Measurements from ENCODE around the gene PFKP.
"Not testable (repeated sequence)": the region's sequence is repeated elsewhere in the genome, so short reads cannot be mapped to it uniquely, and the experiment has no call there.

Gene PFKP

DNA sequence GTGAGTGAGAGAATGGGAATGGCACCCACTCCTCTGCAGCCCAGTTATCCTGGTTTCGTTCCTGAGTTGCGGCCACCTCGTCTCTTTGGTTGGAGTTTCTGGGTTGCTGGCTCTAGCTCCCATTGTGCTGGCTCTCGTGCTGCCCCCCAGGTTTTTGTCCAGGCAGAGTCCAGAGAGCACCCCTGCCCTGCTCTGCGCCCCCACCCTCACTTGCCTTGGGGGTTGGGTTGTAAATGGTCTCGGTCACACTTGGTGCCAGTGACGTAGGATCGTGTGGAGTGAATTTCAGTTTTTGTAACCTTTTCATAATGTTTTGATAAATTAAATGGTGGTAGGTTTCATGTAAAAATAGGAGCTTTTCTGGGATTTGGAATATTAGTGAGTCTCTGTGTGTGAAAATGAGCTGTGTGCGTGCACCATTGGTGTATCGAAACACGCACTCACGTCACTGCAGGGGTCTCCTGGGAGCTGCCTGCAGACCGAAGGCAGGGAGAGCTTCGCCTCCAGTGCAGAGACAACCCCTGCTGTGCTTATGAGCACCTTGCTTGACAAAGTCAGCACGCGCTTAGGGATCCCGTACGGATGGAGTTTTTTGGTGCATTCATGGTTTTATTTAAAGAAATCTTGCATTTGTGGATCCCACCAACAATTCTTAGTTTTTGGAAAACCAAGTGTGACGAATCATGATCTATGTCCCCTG is 32.9 kb downstream of the PFKP start:
- DNase-seq: no peak

DNA sequence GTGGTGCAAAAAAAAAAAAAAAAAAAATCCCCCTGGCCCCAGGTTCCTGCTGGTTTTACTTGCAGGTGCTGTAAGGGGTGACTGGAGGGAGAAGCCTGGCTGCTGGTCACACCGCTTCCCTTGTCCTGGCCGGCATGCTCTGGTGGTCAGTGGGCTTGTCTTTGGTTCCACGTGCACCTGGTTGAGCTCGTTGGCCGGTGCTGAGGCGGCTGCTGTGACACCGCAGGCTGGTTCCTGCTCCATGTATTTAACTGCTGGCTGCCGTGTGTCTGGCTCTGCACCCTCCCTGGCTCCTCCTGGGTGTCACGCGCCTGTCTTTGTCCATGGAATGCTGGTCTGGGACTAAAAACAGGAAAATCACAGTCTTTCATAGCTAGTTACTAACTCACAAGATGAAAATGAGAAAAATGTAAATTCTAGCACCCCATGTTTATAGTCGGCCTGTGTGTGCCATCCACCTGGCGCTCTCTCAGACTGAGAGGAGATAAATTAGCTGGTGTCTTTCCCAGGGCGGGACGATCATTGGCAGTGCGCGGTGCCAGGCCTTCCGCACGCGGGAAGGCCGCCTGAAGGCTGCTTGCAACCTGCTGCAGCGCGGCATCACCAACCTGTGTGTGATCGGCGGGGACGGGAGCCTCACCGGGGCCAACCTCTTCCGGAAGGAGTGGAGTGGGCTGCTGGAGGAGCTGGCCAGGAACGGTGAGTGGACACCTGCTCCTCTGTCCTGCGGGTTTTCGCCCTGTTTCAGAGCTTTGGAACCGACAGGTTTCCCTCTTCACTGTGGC is 33.7 kb downstream of the PFKP start:
- no peak for DNase-seq

DNA sequence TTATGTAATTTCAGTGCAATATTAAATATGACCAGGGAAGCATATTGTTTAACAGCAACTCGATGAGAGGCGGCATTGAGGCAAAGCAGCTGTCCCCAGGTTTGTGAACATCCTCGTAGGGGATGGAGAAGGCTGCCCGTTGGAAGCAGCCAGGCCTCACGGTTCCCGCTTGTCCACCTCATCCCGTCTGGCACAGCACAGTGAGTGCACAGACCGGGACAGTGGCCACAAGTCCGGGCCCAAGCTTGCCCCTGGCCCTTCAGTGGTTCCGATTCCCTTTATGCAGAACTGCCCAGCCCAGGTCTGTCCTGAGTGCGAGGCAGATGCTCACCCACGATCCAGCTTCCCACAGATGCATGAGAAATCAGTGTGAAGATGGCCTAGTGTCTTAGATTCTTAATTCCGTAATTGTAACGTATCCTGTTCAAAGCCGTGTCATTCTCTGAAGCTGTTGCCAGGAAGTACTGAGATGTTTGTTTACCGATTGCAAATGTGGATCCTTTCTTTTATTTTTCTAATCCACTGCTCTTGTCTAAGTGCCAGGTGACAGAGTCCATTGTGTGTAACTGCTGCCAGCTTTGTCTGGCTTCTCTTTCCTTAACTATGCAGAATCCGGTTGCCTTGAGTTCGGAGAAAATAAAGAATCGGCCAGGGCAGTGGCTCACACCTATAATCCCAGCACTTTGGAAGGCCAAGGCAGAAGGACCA is 35.5 kb downstream of the PFKP start:
- DNase-seq: no peak

DNA sequence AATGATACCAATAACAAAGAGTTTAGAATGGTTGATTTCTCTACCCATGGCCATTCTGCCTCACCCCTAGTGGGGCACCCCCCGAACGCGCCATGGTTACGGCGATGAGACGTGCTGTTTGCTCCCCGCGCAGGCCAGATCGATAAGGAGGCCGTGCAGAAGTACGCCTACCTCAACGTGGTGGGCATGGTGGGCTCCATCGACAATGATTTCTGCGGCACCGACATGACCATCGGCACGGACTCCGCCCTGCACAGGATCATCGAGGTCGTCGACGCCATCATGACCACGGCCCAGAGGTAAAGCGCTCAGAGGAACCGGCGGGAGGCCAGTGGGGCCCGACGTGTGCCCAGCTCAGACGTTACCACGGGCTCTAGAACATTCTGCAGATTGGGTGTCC is 36.3 kb downstream of the PFKP start:
- DNase-seq: no peak

DNA sequence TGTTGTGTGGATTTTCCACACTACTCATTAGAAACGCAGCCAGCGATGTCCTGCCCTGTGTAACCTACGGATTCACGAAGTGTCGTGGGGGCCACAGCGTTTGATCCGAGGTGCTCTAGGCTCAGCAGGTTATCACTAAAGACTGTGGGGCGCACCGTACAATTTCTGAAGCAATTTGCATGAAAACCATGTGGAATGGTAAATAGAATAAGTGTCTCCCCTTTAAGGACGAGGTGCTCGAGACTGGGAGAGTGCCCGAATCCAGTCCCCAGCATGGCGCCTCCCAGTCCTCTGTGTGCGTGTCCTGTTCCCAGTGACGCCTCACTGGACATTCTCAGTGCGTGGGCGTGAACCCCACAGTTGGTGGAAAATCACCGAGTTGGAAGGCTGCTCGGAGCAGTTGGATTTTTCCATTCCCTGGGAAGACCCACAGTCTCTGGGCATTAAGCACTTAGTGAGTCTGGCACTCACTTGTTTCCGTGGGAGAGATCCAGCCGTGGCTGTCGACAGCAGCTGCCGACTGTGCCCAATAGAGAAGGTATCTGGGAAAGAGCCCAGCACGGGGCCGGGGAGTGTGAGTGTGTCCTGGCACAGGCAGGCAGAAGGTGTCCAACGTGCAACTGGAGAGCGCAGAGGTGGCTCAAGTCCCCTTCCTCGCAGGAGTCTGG is 37.0 kb downstream of the PFKP start:
- DNase-seq: no peak

DNA sequence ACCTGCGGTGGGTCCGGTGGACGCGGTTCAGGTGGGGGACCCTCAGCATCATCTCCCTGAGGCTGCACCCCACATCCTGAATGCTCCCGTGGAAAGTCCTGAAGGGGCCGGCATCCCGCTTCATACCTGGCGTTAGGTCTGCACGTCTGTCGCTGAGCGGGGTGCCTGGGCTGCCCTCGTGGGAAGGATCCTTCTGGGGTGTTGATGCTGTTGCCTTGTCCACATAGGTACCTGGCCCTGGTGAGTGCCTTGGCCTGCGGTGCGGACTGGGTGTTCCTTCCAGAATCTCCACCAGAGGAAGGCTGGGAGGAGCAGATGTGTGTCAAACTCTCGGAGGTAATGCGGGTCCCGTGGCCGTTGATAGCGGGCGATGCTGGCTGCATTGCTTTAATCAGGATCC is 37.8 kb downstream of the PFKP start:
- no peak for DNase-seq

DNA sequence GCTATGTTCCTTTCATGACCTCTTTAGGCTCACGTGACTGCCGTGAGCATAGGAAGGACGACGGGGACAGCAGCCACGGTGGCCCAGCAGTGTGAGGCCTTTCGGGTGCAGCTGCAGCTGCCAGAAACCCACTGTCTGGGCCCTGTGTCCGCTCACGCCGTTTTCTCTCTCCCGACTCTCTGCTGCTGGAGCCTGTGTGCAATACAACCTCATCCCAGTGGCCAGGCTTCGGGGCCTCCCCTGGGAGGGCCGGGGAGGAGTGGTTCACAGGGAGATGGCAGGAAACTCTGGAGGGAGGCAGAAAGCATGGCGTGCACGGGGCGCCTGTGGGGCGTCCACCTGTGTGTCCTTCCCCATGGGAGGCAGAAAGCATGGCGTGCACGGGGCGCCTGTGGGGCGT is 38.6 kb downstream of the PFKP start:
- no peak for DNase-seq

DNA sequence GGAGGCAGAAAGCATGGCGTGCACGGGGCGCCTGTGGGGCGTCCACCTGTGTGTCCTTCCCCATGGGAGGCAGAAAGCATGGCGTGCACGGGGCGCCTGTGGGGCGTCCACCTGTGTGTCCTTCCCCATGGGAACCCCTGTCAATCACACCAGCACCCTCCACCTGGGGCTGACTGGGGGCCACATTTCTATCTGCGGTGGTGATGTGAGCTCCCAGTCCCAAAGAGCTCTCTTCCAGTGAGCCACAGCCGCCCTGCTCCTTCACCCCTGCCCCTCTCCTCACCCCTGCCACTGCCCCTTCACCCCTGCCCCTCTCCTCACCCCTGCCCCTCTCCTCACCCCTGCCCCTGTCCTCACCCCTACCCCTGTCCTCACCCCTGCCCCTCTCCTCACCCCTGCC is 39.0 kb downstream of the PFKP start:
- DNase-seq: not testable (repeated sequence)

DNA sequence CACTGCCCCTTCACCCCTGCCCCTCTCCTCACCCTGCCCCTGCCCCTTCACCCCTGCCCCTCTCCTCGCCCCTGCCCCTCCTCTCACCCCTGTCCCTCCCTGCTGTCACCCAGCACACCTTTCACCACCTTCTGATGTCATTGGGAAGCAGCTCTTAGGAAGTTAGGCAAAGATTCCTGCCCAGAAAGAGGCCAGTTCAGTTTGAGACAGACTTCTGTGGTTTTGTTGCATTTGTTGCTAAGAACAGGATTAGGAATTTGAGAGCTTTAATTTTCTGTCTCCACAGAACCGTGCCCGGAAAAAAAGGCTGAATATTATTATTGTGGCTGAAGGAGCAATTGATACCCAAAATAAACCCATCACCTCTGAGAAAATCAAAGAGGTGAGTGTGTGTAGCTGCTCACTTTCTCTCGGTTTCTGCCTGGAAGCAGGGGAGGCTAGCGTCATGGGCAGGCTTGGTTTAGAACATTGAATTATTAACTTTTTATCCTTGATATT is 39.6 kb downstream of the PFKP start:
- DNase-seq: no peak

DNA sequence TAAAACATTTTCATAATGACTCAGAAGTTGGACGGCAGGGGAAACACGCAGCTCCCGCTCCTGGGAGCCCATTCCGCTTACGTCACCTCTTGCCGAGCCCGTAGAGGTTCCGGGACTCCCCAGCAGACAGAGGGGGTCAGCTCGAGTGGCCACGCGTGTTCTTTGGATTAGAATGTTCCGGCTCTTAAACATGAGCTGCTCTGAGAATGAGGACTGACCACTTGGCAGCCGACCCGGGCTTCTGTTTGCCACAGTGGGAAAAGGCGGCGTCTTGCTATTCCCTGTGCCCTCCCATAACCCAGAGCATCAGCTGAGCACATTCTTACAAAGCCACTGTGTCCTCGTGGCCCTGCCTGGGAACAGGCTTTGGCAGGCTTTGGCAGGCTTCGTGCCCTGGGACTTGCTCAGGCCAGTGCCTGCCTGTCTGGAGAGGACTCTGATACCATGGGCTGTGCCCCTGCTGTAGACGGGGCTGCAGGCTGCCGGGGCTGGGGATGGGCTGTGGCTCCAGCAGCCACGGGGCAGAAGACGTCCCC is 40.1 kb downstream of the PFKP start:
- DNase-seq: no peak

DNA sequence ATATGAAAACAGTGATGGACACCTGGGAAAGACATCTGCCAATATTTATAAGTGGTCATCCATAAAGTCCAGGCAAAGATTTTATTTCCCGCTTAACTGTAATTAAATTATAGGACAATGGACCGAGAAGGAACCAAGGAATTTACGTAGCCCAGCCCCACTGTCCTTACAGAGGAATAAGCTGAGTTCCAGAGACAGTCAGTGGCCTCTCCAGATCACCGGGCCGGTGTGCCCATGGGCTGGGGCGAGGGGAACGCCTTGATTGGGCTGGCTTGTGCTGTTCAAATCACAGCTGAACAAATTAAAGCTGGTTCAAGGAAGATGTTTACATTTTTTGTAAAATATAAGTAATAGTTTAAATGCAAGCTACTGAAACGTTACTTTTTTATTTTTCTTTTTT is 40.7 kb downstream of the PFKP start:
- no peak for DNase-seq

DNA sequence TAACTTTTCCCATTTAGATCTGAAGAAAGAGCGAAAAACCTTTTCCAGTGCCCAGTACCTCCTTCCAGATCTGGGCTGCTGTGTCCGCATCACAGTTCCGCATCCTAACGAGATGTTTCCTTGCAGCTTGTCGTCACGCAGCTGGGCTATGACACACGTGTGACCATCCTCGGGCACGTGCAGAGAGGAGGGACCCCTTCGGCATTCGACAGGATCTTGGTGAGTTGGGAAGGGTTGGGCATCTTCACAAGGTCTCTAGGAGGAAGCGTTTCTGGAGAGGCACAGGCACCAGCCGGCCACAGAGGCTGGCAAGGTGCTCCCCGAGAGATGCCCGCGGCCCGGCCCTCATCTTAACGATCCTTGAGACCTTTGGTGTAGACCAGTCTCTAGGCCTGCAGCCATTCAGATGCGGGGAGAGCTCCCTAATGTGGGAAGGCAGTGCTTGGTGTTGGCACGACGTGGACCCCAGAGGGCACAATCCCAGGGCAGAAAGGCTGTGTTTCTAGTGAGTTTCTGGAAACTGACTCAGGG is 41.3 kb downstream of the PFKP start:
- no peak for DNase-seq

DNA sequence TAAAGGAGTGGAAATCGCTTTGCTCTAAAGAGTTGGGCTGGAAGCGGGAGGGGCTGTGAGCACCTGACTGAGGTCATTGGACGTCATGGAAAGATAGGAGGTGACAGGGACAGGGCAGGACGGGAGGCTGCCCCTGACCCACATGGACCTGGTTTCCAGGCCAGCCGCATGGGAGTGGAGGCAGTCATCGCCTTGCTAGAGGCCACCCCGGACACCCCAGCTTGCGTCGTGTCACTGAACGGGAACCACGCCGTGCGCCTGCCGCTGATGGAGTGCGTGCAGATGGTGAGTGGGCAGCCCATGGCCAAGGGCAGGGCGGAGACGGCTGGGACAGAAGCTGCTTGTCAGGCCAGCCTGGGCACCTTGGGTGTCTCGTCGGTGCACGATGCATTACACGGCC is 41.8 kb downstream of the PFKP start:
- DNase-seq: no peak

DNA sequence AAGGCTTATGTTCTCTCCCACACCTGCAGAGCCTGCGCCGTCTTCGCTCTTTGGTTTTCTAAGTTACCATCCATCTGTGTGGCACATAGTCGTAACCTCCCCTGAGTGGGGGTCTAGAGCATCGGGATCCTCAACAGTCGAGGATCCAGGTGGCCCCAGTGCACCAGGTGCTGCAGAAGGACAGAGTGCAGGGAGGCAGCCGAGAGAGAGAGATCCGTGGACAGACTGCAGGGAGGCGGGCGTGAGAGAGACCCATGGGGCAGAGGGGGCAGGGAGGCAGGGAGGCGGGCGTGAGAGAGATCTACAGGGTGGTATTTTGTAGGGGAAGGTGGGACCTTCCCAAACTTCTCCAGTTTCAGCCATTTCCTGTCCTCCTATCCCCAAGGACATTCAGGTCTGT is 42.3 kb downstream of the PFKP start:
- DNase-seq: no peak

DNA sequence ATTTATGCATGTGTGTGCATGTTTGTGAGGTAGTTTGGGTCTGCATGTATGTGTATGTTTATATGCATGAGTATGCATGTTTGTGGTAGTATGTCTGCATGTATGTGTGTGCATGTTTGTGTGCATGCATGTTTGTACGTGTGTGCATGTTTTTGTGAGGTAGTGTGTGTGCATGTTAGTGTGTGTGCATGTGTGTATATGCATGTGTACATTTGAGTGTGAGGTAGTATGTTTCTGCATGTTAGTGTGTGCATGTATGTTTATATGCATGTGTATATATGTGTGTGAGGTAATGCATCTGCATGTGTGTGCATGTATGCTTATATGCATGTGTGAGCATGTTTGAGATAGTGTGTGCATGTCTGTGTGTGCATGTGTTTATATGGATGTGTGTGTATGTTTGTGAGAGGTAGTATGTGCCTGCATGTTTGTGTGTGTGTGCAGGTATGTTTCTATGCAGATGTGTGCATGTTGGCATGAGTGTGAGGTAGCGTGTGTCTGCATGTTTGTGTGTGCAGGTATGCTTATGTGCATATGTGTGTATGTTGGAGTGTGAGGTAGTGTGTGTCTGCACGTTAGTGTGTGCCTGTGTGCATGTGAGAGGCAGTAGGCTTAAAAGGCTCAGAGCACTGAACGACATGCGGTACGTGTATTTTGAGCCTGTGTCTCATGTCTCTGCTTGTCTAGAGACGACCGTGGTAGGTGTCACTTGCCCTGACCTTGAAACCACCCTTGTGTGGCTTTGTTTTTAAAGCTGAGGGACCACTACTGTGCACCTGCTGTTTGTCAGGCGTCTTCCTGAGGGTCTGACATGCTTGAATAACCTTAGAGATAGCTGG is 43.7 kb downstream of the PFKP start:
- DNase-seq: no peak

DNA sequence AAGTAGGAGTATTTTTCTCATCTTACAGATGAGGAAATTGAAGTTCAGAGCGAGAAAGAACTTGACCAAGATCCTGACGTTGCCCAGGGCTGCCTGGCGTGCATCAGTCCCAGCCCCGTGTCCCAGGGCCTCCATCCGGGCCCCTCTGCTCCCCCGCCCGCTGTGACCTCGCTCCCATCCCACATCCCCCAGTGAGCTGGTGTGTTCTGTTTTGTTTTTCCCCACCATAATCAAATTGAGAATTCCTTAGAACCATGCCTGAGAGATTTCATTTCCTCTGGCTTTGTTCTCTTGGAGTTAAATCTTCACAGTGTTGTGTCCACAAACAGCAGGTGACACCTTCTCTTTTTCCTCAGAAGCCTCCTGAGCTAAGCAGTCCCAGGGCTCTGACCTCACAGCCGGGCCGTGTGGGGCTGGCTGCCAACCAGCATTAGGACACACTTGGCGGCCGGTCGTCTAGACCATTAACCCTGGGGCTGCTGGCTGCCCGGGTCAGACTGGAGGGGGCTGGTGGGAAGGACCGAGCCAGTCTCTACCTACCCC is 44.3 kb downstream of the PFKP start:
- no peak for DNase-seq

DNA sequence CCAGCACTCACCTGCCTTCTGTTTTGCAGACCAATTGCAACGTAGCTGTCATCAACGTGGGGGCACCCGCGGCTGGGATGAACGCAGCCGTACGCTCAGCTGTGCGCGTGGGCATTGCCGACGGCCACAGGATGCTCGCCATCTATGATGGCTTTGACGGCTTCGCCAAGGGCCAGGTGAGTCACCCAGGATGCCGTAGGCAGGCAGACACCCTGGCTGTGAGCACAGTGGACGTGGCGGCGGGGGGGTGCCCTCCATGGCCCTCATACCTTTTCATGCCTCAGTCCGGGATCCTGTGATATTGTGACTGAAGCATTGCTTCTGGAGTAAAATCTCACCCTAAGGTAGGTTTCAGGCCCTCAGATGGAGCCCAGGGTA is 46.0 kb downstream of the PFKP start:
- no peak for DNase-seq

DNA sequence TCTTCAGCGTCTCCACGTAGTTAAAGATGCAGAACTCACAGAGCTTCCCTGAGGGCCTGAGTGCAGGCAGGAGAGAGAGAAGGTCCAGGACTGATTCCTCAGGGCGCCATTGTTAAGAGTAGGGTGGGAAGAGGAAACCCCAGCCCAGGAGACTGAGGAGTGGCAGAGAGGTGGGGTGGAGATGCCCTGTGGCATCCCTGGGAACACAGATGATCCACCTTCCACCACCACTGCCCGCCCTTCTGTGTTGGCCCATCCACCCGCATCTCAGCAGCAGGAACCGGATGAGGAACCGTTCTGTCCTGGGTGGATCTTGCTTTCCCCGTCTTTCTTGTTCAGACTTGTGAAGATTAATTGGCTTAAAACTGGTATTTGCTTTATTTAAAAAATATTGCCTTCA is 48.3 kb downstream of the PFKP start:
- DNase-seq: no peak

DNA sequence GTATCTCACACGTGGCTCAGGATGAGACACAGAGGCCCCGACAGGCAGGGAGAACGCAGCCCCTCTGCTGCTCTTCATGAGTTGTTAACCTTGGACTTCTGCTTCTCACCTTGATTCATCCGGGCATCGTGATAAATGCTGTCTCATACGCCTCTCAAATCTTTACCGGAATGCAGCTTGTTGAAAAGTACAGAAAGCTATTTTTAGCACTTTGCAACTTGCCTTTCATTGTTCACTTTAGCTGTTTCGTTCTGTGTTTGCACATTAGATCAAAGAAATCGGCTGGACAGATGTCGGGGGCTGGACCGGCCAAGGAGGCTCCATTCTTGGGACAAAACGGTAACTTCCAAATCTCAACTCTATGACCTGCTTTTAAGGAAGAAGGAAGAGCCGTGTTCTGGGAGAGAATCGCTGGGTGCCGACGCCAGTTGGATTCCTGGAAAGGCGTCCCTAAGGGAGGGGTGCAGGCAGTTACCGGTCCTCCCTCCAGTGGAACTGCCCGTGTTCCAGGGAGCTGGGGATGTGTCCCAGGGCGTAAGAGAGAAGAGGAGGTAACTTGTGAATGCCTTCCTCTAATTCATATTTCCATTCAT is 49.3 kb downstream of the PFKP start:
- DNase-seq: no peak

DNA sequence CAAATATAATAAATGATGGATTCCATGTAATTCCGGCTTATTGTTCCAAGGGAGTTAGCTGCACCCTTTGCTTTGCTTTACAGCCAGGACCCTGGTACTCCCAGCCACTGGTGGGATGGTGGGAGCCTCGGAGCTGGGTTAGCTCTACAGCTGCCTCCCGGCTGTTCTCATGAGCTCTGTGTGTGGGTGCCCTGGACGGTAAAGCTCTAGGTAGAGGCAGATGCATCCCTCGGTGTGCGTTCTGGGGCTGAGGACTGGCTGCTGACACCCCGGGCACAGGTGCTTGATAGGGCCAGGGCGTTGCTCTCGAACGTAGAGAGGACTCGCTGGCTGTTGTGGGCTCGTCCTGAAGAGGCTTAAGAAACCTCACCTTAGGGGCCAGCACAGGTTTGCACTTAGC is 50.1 kb downstream of the PFKP start:
- no peak for DNase-seq

DNA sequence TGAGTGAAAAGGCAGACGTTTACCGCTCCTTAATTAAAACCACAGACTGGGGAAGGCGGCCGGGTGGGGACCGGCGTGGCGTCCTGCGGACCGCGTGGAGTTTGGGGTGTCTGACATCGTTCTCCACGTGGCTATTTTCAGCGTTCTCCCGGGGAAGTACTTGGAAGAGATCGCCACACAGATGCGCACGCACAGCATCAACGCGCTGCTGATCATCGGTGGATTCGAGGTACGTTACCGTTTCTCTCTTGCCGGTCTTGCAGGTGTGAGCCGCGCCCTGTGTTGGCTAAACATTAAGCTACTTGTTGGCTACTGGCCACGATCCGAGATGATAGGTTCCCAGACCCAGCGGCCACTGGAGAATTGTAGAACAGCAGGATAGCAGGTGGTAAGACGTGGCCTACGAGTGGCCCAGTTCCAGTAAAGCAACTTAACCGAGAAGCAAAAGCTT is 51.3 kb downstream of the PFKP start:
- no peak for DNase-seq
